SK-N-SH treated with all-trans-retinoic acid at 6 μM for 48 hours (cell line): ENCODE results near the gene PARD3.

Experiments
- ARNTL ChIP-seq: fragments of 450-650 bp; formaldehyde crosslinking; IDR thresholded peaks from 2 replicates; pipeline ENCODE4 v1.5.0; 2020; ENCODE audit warnings: low read depth, mild to moderate bottlenecking, moderate library complexity, borderline replicate concordance
- GLIS3 ChIP-seq: fragments of 250-450 bp; sonication (Bioruptor Pico); IDR thresholded peaks from 2 replicates; pipeline ENCODE4 v1.5.0; 2020; ENCODE audit warnings: mild to moderate bottlenecking, moderate library complexity
- ISL1 ChIP-seq: fragments of 250-450 bp; sonication (Bioruptor Pico); IDR thresholded peaks from 2 replicates; pipeline ENCODE4 v2.1.2; 2022; ENCODE audit warnings: mild to moderate bottlenecking, moderate library complexity
- OSR1 ChIP-seq: fragments of 250-450 bp; sonication (Bioruptor Pico); IDR thresholded peaks from 2 replicates; pipeline ENCODE4 v1.8.0; 2022; ENCODE audit warnings: moderate library complexity, mild to moderate bottlenecking, inconsistent platforms
- PPARA ChIP-seq: fragments of 250-450 bp; sonication (Bioruptor Pico); IDR thresholded peaks from 2 replicates; pipeline ENCODE4 v1.5.0; 2020; ENCODE audit warnings: mild to moderate bottlenecking, borderline replicate concordance
- RARB ChIP-seq: fragments of 250-450 bp; sonication (Bioruptor Pico); IDR thresholded peaks from 2 replicates; pipeline ENCODE4 v1.8.0; 2021; ENCODE audit warnings: mild to moderate bottlenecking, moderate library complexity
- ZC3H10 ChIP-seq: fragments of 250-450 bp; sonication (Bioruptor Pico); IDR thresholded peaks from 2 replicates; pipeline ENCODE4 v1.5.1; 2021; ENCODE audit warnings: mild to moderate bottlenecking, moderate library complexity
- ZNF70 ChIP-seq: fragments of 450-650 bp; formaldehyde crosslinking; IDR thresholded peaks from 2 replicates; pipeline ENCODE4 v1.5.0; 2020; ENCODE audit warnings: mild to moderate bottlenecking, moderate library complexity

DNA sequence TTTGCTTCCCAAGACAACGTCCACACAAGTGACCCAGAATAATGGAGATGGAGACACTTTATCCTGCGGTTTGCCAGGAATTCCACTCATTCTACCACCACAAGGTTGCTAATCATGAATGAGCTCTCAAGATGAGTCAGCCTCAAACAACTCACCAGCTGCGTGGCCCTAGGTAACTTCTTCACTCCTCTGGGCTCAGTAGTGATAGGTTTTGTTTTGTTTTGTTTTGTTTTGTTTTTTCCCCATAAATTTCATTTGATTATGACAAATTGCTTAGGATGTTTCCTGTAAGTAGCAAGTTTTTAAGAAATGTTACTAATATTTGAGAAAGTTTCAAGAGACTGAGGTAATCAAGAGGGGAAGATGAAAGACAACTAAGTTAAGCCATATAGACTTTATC, 286.8 kb downstream of the PARD3 start:
- TF ChIP-seq PPARA (CRISPR knock-in tag) (no peak), ISL1 (CRISPR knock-in tag) (peak; percentile 53), ZNF70 (CRISPR knock-in tag) (no peak), RARB (CRISPR knock-in tag) (no peak), ARNTL (CRISPR knock-in tag) (no peak), OSR1 (CRISPR knock-in tag) (no peak), GLIS3 (CRISPR knock-in tag) (no peak), ZC3H10 (CRISPR knock-in tag) (no peak)
